Glutamatergic neuron (in vitro differentiated cells): Measurements from ENCODE around the gene ATL2. TPM values are rescaled to one million over a fixed set of nuclear protein-coding genes. Genes with fewer than 3 reads are reported as not detected.

Experiments used
- DNase-seq: peaks from one replicate; pipeline ENCODE4 v3.0.0; 2022
- H3K27ac Mint-ChIP-seq: one replicate; pipeline ENCODE4 v1.8.0; 2020; ENCODE audit warnings: mild to moderate bottlenecking, mixed read lengths, inconsistent platforms; ENCODE audit not compliant: unreplicated experiment
- H3K27me3 Mint-ChIP-seq: one replicate; pipeline ENCODE4 v1.8.0; 2020; ENCODE audit warnings: mild to moderate bottlenecking, moderate library complexity, mixed read lengths, inconsistent platforms; ENCODE audit not compliant: unreplicated experiment
- H3K36me3 Mint-ChIP-seq: one replicate; pipeline ENCODE4 v1.8.0; 2020; ENCODE audit warnings: mild to moderate bottlenecking, mixed read lengths, inconsistent platforms; ENCODE audit not compliant: unreplicated experiment
- H3K4me1 Mint-ChIP-seq: one replicate; pipeline ENCODE4 v1.8.0; 2020; ENCODE audit warnings: mild to moderate bottlenecking, low read depth, mixed read lengths, inconsistent platforms; ENCODE audit not compliant: unreplicated experiment
- H3K4me3 Mint-ChIP-seq: one replicate; pipeline ENCODE4 v1.8.0; 2020; ENCODE audit warnings: mild to moderate bottlenecking, mixed read lengths, inconsistent platforms; ENCODE audit not compliant: unreplicated experiment
- H3K9me3 Mint-ChIP-seq: one replicate; pipeline ENCODE4 v1.8.0; 2020; ENCODE audit warnings: mild to moderate bottlenecking, moderate library complexity, mixed read lengths, inconsistent platforms; ENCODE audit not compliant: unreplicated experiment
- total RNA-seq: library from RNA; stranded (reverse); fragmentation: NEBNext Ultra II Directional; extraction: Animal tissue kit (Norgen Biotek cat#: 25700); gene quantifications from one replicate; pipeline ENCODE4 v1.2.1, GENCODE V29; 2021; ENCODE audit not compliant: unreplicated experiment
- TF ChIP-seq, protein P1 (sequence below): fragments of 200-600 bp; sonication (generic); IDR thresholded peaks from one replicate; pipeline ENCODE4 v1.5.0; 2021; ENCODE audit not compliant: partially characterized antibody, unreplicated experiment

The ATL2 gene
- total RNA-seq, 1 donor from 2014 or later: 39.0 TPM

DNA sequence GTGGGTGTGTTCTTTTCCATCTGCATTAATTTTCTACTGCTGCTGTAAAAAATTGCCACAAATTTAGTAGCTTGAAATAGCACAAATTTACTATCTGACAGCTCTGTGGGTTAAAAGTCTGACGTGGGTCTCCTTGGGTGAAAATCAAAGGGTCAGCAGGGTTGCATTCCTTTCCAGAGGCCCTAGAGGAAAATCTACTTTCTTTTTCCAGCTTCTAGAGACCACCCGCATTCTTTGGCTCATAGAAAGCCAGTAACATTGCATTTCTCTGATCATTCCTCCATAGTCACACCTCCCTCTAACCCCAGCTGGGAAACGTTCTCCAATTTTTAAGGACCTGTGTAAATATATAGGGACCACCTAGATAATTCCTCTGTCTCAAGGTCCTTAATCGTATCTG is 128.8 kb downstream of the ATL2 start:
- peaks cover 7% of the 10 kb centered on the region for H3K4me1 Mint-ChIP-seq
- no peak overlapping the region for H3K4me3 Mint-ChIP-seq
- peaks cover 2% of the 10 kb centered on the region for H3K9me3 Mint-ChIP-seq
- TF ChIP-seq, protein P1, sequence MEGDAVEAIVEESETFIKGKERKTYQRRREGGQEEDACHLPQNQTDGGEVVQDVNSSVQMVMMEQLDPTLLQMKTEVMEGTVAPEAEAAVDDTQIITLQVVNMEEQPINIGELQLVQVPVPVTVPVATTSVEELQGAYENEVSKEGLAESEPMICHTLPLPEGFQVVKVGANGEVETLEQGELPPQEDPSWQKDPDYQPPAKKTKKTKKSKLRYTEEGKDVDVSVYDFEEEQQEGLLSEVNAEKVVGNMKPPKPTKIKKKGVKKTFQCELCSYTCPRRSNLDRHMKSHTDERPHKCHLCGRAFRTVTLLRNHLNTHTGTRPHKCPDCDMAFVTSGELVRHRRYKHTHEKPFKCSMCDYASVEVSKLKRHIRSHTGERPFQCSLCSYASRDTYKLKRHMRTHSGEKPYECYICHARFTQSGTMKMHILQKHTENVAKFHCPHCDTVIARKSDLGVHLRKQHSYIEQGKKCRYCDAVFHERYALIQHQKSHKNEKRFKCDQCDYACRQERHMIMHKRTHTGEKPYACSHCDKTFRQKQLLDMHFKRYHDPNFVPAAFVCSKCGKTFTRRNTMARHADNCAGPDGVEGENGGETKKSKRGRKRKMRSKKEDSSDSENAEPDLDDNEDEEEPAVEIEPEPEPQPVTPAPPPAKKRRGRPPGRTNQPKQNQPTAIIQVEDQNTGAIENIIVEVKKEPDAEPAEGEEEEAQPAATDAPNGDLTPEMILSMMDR: no peak
- H3K27ac Mint-ChIP-seq: no peak overlapping the region
- no peak for DNase-seq
- H3K36me3 Mint-ChIP-seq: no peaks in the 10 kb centered on the region
- H3K27me3 Mint-ChIP-seq: peaks cover 6% of the 10 kb centered on the region

DNA sequence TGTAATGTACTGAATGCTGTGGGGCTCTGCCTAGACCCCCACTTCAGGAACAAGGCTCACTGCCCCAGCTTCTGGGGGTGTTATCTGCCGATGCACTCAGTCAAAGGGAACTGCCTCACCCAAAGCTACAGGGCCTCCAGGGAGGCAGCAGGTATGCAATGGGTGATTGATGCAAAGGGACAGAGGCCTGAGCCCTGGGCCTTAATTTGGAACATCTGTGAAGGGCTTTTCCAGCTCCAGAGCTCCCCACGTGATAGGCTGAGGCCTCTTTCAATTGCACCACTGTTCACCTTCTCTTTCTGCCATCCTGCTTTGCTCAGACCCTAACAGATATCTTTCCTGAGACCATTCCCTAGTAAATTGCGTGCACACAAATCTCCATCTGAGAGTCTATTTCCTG is 131.0 kb downstream of the ATL2 start:
- Mint-ChIP-seq H3K27ac (peak overlapping the region; percentile 90), H3K9me3 (peaks cover 2% of the 10 kb centered on the region), H3K4me3 (no peak overlapping the region), H3K27me3 (peaks cover 6% of the 10 kb centered on the region), H3K36me3 (no peaks in the 10 kb centered on the region), H3K4me1 (peaks cover 7% of the 10 kb centered on the region)
- TF ChIP-seq, protein P1: no peak
- no peak for DNase-seq

- Mint-ChIP-seq H3K36me3 (no peaks in the 10 kb centered on the region), H3K9me3 (peaks cover 1% of the 10 kb centered on the region), H3K27me3 (peaks cover 6% of the 10 kb centered on the region), H3K4me1 (peaks cover 7% of the 10 kb centered on the region), H3K4me3 (no peak overlapping the region), H3K27ac (peak overlapping the region; percentile 18)
- DNase-seq: no peak
- TF ChIP-seq, protein P1: no peak
Measured at GRCh38 chr2:38245114-38245641, 131.9 kb downstream of the ATL2 start.

GRCh38 chr2:38244301-38244700 is 132.8 kb downstream of the ATL2 start:
- H3K27me3 Mint-ChIP-seq: peaks cover 6% of the 10 kb centered on the region
- no peaks in the 10 kb centered on the region for H3K36me3 Mint-ChIP-seq
- TF ChIP-seq, protein P1: no peak
- H3K27ac Mint-ChIP-seq: no peak overlapping the region
- no peak overlapping the region for H3K4me3 Mint-ChIP-seq
- no peak for DNase-seq
- no peaks in the 10 kb centered on the region for H3K9me3 Mint-ChIP-seq
- peaks cover 7% of the 10 kb centered on the region for H3K4me1 Mint-ChIP-seq

Other genes starting within 250 kb of the ATL2 start
- 79.8 TPM for gene HNRNPLL, start 225.7 kb upstream of the ATL2 start, total RNA-seq